Choroid plexus epithelial cell (primary cell): Measurements from ENCODE around the gene TTC23.

Experiments used
- DNase-seq: peaks from one replicate; pipeline ENCODE4 v3.0.0-alpha.2; 2010; ENCODE audit warnings: low read depth
- H3K4me3 ChIP-seq: 2 replicates; pipeline ENCODE4 v1.5.1; 2011; ENCODE audit warnings: low read depth, mild to moderate bottlenecking, control low read depth, low read length, moderate library complexity
- CTCF ChIP-seq: conservative IDR thresholded peaks from 2 replicates; pipeline ENCODE4 v1.5.1; 2011; ENCODE audit warnings: low read depth, mild to moderate bottlenecking, control low read depth, inconsistent platforms, low read length, moderate library complexity

TTC23 gene

DNA sequence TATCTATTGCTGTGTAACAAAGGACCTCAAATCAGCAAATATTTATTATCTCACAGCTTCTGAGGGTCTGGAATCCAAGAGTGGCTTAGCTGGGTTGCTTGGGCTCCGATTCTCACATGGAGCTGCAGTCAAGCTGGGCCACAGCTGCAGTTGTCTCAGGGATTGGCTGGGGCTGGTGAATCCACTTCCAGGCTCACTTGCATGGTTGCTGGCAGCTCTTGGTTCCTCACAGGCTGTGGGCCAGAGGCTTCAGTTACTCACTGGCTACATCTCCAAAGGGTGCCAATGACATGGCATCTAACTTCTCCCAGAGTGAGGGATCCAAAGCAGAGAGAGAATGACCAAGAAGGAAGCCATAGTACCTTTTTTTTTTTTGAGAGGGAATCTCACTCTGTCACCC is 158.4 kb downstream of the TTC23 start:
- DNase-seq: no peak
- no peak overlapping the region for H3K4me3 ChIP-seq
- no peak for TF ChIP-seq CTCF

- DNase-seq: peak; percentile 44
- no peak for TF ChIP-seq CTCF
- no peak overlapping the region for H3K4me3 ChIP-seq
Observed at GRCh38 chr15:99090011-99090699, 159.2 kb downstream of the TTC23 start.

GRCh38 chr15:99087405-99087943 is 161.9 kb downstream of the TTC23 start:
- no peak for TF ChIP-seq CTCF
- no peak overlapping the region for H3K4me3 ChIP-seq
- DNase-seq: no peak

DNA sequence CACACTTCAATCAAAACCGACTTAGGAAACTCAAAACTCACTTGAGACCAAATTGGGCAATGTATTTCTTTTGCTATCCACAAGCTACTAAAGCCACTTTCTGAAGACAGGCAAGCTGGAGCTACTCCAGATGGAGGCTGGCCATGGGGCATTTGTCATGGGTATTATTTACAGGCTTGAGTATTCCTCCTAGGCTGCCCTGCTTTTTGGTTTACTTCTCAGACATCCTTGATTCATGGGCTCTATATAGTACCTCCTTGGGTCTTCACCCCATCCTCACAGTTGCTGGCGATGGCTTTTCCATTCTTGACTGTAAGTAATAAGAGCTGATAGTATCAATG is 163.1 kb downstream of the TTC23 start:
- no peak overlapping the region for H3K4me3 ChIP-seq
- no peak for DNase-seq
- no peak for TF ChIP-seq CTCF
